Central memory CD8-positive, alpha-beta T cell (primary cell): Measurements from ENCODE around the gene MAML2.

Experiments used
- ATAC-seq: fragments of 150-1000 bp; cut with Tn5 transposase; replicated peaks from 2 replicates; pipeline ENCODE4 v1.10.0; 2022; ENCODE audit warnings: mild to moderate bottlenecking, moderate FRiP score, moderate number of reproducible peaks; ENCODE audit not compliant: poor library complexity, severe bottlenecking; ENCODE audit errors: extremely low read depth
- DNase-seq, 2 donors: peaks; one replicate each; pipeline ENCODE4 v3.0.0; 2021; ENCODE audit warnings: low spot score in 2 of 2
- H3K27ac Mint-ChIP-seq: one replicate; pipeline ENCODE4 v1.8.0; 2022; ENCODE audit warnings: low read depth, mild to moderate bottlenecking, moderate library complexity, mixed read lengths
- H3K27me3 Mint-ChIP-seq: one replicate; pipeline ENCODE4 v1.8.0; 2022; ENCODE audit warnings: mixed read lengths
- H3K36me3 Mint-ChIP-seq: one replicate; pipeline ENCODE4 v1.8.0; 2022; ENCODE audit warnings: mild to moderate bottlenecking, moderate library complexity, mixed read lengths; ENCODE audit not compliant: insufficient read depth
- H3K4me1 Mint-ChIP-seq: one replicate; pipeline ENCODE4 v1.8.0; 2022; ENCODE audit warnings: mixed read lengths
- H3K4me3 Mint-ChIP-seq: one replicate; pipeline ENCODE4 v1.8.0; 2022; ENCODE audit warnings: mild to moderate bottlenecking, moderate library complexity, mixed read lengths
- H3K9me3 Mint-ChIP-seq: one replicate; pipeline ENCODE4 v1.8.0; 2022; ENCODE audit warnings: mixed read lengths

Gene MAML2

GRCh38 chr11:96044747-96045146 is 298.2 kb downstream of the MAML2 start:
- Mint-ChIP-seq H3K4me1 (peaks cover 11% of the 10 kb centered on the region), H3K27ac (no peak overlapping the region)
- no peak for ATAC-seq

GRCh38 chr11:96044311-96044710 is 298.7 kb downstream of the MAML2 start:
- ATAC-seq (no peak), DNase-seq (no peak)
- H3K4me3 Mint-ChIP-seq: no peak overlapping the region
- peaks cover 14% of the 10 kb centered on the region for H3K4me1 Mint-ChIP-seq
- H3K27me3 Mint-ChIP-seq: no peaks in the 10 kb centered on the region
- H3K36me3 Mint-ChIP-seq: peaks cover 8% of the 10 kb centered on the region
- no peak overlapping the region for H3K27ac Mint-ChIP-seq
- no peaks in the 10 kb centered on the region for H3K9me3 Mint-ChIP-seq

More at GRCh38 chr11:96044747-96045146, 298.2 kb downstream of the MAML2 start:
- Mint-ChIP-seq H3K27me3 (no peaks in the 10 kb centered on the region), H3K9me3 (no peaks in the 10 kb centered on the region), H3K4me3 (no peak overlapping the region), H3K36me3 (peaks cover 6% of the 10 kb centered on the region)
- no peak for DNase-seq

- ATAC-seq: no peak
- Mint-ChIP-seq H3K27ac (no peak overlapping the region), H3K4me3 (no peak overlapping the region), H3K27me3 (no peaks in the 10 kb centered on the region), H3K4me1 (peaks cover 24% of the 10 kb centered on the region), H3K9me3 (no peaks in the 10 kb centered on the region), H3K36me3 (peaks cover 8% of the 10 kb centered on the region)
- no peak for DNase-seq
These were observed 299.7 kb downstream of the MAML2 start for GRCh38 chr11:96043291-96043690.

GRCh38 chr11:96038046-96038445 is 304.9 kb downstream of the MAML2 start:
- no peak overlapping the region for H3K4me3 Mint-ChIP-seq
- H3K27me3 Mint-ChIP-seq: no peaks in the 10 kb centered on the region
- H3K27ac Mint-ChIP-seq: no peak overlapping the region
- H3K36me3 Mint-ChIP-seq: peaks cover 14% of the 10 kb centered on the region
- DNase-seq (no peak), ATAC-seq (no peak)
- no peaks in the 10 kb centered on the region for H3K9me3 Mint-ChIP-seq
- H3K4me1 Mint-ChIP-seq: peaks cover 23% of the 10 kb centered on the region

- no peak overlapping the region for H3K4me3 Mint-ChIP-seq
- no peaks in the 10 kb centered on the region for H3K9me3 Mint-ChIP-seq
- H3K27me3 Mint-ChIP-seq: no peaks in the 10 kb centered on the region
- peaks cover 12% of the 10 kb centered on the region for H3K36me3 Mint-ChIP-seq
- H3K27ac Mint-ChIP-seq: no peak overlapping the region
- peaks cover 25% of the 10 kb centered on the region for H3K4me1 Mint-ChIP-seq
- DNase-seq (no peak), ATAC-seq (no peak)
These were observed 305.5 kb downstream of the MAML2 start for GRCh38 chr11:96037405-96037949.

GRCh38 chr11:96036863-96037262 is 306.1 kb downstream of the MAML2 start:
- no peak overlapping the region for H3K4me3 Mint-ChIP-seq
- H3K36me3 Mint-ChIP-seq: peaks cover 8% of the 10 kb centered on the region
- DNase-seq: no peak
- H3K27ac Mint-ChIP-seq: no peak overlapping the region
- H3K27me3 Mint-ChIP-seq: no peaks in the 10 kb centered on the region
- peaks cover 25% of the 10 kb centered on the region for H3K4me1 Mint-ChIP-seq
- no peaks in the 10 kb centered on the region for H3K9me3 Mint-ChIP-seq
- ATAC-seq: no peak

GRCh38 chr11:96035740-96036078 is 307.3 kb downstream of the MAML2 start:
- DNase-seq (no peak), ATAC-seq (no peak)
- H3K27ac Mint-ChIP-seq: no peak overlapping the region
- H3K9me3 Mint-ChIP-seq: no peaks in the 10 kb centered on the region
- H3K27me3 Mint-ChIP-seq: no peaks in the 10 kb centered on the region
- H3K4me1 Mint-ChIP-seq: peaks cover 25% of the 10 kb centered on the region
- no peak overlapping the region for H3K4me3 Mint-ChIP-seq
- H3K36me3 Mint-ChIP-seq: peaks cover 8% of the 10 kb centered on the region

GRCh38 chr11:96035031-96035739 is 307.8 kb downstream of the MAML2 start:
- Mint-ChIP-seq H3K36me3 (peaks cover 8% of the 10 kb centered on the region), H3K4me1 (peaks cover 25% of the 10 kb centered on the region), H3K9me3 (no peaks in the 10 kb centered on the region), H3K4me3 (no peak overlapping the region), H3K27ac (no peak overlapping the region), H3K27me3 (no peaks in the 10 kb centered on the region)
- DNase-seq (no peak), ATAC-seq (no peak)

- ATAC-seq (no peak), DNase-seq (no peak)
- Mint-ChIP-seq H3K4me3 (no peak overlapping the region), H3K9me3 (no peaks in the 10 kb centered on the region), H3K27ac (no peak overlapping the region), H3K27me3 (no peaks in the 10 kb centered on the region), H3K4me1 (peaks cover 15% of the 10 kb centered on the region), H3K36me3 (peaks cover 5% of the 10 kb centered on the region)
These were observed 309.4 kb downstream of the MAML2 start for GRCh38 chr11:96033599-96033998.

- H3K36me3 Mint-ChIP-seq: peaks cover 5% of the 10 kb centered on the region
- H3K9me3 Mint-ChIP-seq: no peaks in the 10 kb centered on the region
- DNase-seq (no peak), ATAC-seq (no peak)
- H3K27me3 Mint-ChIP-seq: no peaks in the 10 kb centered on the region
- peaks cover 14% of the 10 kb centered on the region for H3K4me1 Mint-ChIP-seq
- H3K4me3 Mint-ChIP-seq: no peak overlapping the region
- no peak overlapping the region for H3K27ac Mint-ChIP-seq
These were observed 309.9 kb downstream of the MAML2 start for GRCh38 chr11:96033095-96033494.

- ATAC-seq (no peak), DNase-seq (no peak)
- peaks cover 3% of the 10 kb centered on the region for H3K36me3 Mint-ChIP-seq
- no peak overlapping the region for H3K27ac Mint-ChIP-seq
- peaks cover 22% of the 10 kb centered on the region for H3K4me1 Mint-ChIP-seq
- no peak overlapping the region for H3K4me3 Mint-ChIP-seq
- H3K9me3 Mint-ChIP-seq: no peaks in the 10 kb centered on the region
- no peaks in the 10 kb centered on the region for H3K27me3 Mint-ChIP-seq
These were observed 314.2 kb downstream of the MAML2 start for GRCh38 chr11:96028746-96029145.

GRCh38 chr11:96027021-96027420 is 316.0 kb downstream of the MAML2 start:
- DNase-seq (no peak), ATAC-seq (no peak)
- Mint-ChIP-seq H3K4me3 (no peak overlapping the region), H3K9me3 (no peaks in the 10 kb centered on the region), H3K27ac (no peak overlapping the region), H3K4me1 (peaks cover 14% of the 10 kb centered on the region), H3K27me3 (no peaks in the 10 kb centered on the region), H3K36me3 (peaks cover 1% of the 10 kb centered on the region)

- ATAC-seq (no peak), DNase-seq (no peak)
- H3K4me3 Mint-ChIP-seq: no peak overlapping the region
- H3K27ac Mint-ChIP-seq: no peak overlapping the region
- peaks cover 14% of the 10 kb centered on the region for H3K4me1 Mint-ChIP-seq
- no peaks in the 10 kb centered on the region for H3K27me3 Mint-ChIP-seq
- H3K36me3 Mint-ChIP-seq: peaks cover 1% of the 10 kb centered on the region
- no peaks in the 10 kb centered on the region for H3K9me3 Mint-ChIP-seq
These were observed 316.7 kb downstream of the MAML2 start for GRCh38 chr11:96026310-96026709.
